Upper lobe of left lung (tissue), 6 donors: Measurements from ENCODE around the gene RCBTB2. TPM values are rescaled to one million over a fixed set of nuclear protein-coding genes. Genes with fewer than 3 reads are reported as not detected.
A peak's percentile ranks its signal among the peaks of the same experiment; 100 is the strongest.

Source experiments
- ATAC-seq, 2 donors: fragments of 200-7000 bp; cut with Tn5 transposase; one replicate each; pipeline ENCODE4 v1.9.1; 2022; ENCODE audit warnings: mild to moderate bottlenecking in 2 of 2, moderate library complexity in 2 of 2; ENCODE audit not compliant: low FRiP score in 2 of 2
- DNase-seq, 2 donors: peaks; one replicate each; pipeline ENCODE4 v3.0.0-alpha.2; 2019 to 2020
- H3K27ac ChIP-seq, 4 donors: fragments of 200-600 bp; sonication (generic); one replicate each; pipeline ENCODE4 v1.5.1; 2016 to 2019
- H3K27me3 ChIP-seq, 4 donors: fragments of 200-600 bp; sonication (generic); one replicate each; pipeline ENCODE4 v1.5.1; 2017 to 2019
- H3K36me3 ChIP-seq, 4 donors: fragments of 200-600 bp; sonication (generic); one replicate each; pipeline ENCODE4 v1.5.1; 2016 to 2019
- H3K4me1 ChIP-seq, 4 donors: fragments of 200-600 bp; sonication (generic); one replicate each; pipeline ENCODE4 v1.5.1; 2018 to 2019
- H3K4me3 ChIP-seq, 4 donors: fragments of 200-600 bp; sonication (generic); one replicate each; pipeline ENCODE4 v1.5.1; 2017 to 2019; ENCODE audit warnings: mild to moderate bottlenecking in 2 of 4, moderate library complexity in 1 of 4
- H3K9me3 ChIP-seq, 4 donors: fragments of 200-600 bp; sonication (generic); one replicate each; pipeline ENCODE4 v1.5.1; 2018 to 2019
- CTCF ChIP-seq, 6 experiments: fragments of 450-650 bp in 4 of 6; fragments of 200-600 bp in 2 of 6; sonication (generic) in 2 of 6; IDR thresholded peaks; one replicate each; pipeline ENCODE4 v1.5.1; 2016 to 2019; ENCODE audit warnings: antibody characterized with exemption in 6 of 6
- EP300 ChIP-seq, 4 donors: sonication (generic); formaldehyde crosslinking; IDR thresholded peaks; one replicate each; pipeline ENCODE4 v1.5.1; 2017; ENCODE audit warnings: antibody characterized with exemption in 4 of 4, control low read depth in 2 of 4
- POLR2A ChIP-seq, 4 donors: fragments of 450-650 bp; IDR thresholded peaks; one replicate each; pipeline ENCODE4 v1.5.1; 2016 to 2017; ENCODE audit warnings: antibody characterized with exemption in 4 of 4, mild to moderate bottlenecking in 2 of 4
- POLR2AphosphoS5 ChIP-seq, 2 donors: sonication (generic); formaldehyde crosslinking; IDR thresholded peaks; one replicate each; pipeline ENCODE4 v1.5.1; 2017; ENCODE audit warnings: antibody characterized with exemption in 2 of 2
- WGBS, 2 donors: methylation state at CpG; one replicate each; pipeline ENCODE4 v1.1.5; 2017 to 2018; 5-methylcytosine and 5-hydroxymethylcytosine counted together
- total RNA-seq, 6 donors: library from RNA; depleted of rRNA in 4 of 6; stranded (reverse); fragments of >200 nt in 4 of 6; gene quantifications; one replicate each; pipeline versions ENCODE4 v1.1.0 to v1.2.1, GENCODE V29; 2016 to 2021
- donor health status: DM: no; HTN: no; CAD: no; lungs with moderate emphysema.
- donor health status: DM: no; HTN: yes; CAD: no; lungs with severe emphysema.

RCBTB2 gene
- total RNA-seq, 6 donors from 2014 or later: 5.5 to 17.0 (median 9.9) TPM

GRCh38 chr13:48527955-48528354 is 4.9 kb downstream of the RCBTB2 start:
- H3K27ac ChIP-seq: no peak overlapping the region
- DNase-seq: no peak
- 63 to 69% methylated on average over 2 of the region's 2 CpGs for WGBS, 2 donors

GRCh38 chr13:48526286-48526685 is 6.6 kb downstream of the RCBTB2 start:
- DNase-seq (no peak), ATAC-seq (no peak)
- H3K27ac ChIP-seq: no peak overlapping the region
- WGBS, 2 donors: 88 to 95% methylated on average over 10 of the region's 10 CpGs
- H3K27me3 ChIP-seq: no peaks in the 10 kb centered on the region
- TF ChIP-seq POLR2AphosphoS5 (IDR thresholded peaks at IDR 0.05) (no peak), POLR2A (IDR thresholded peaks at IDR 0.05) (no peak), CTCF (IDR thresholded peaks at IDR 0.05) (no peak), EP300 (IDR thresholded peaks at IDR 0.05) (no peak)
- H3K4me1 ChIP-seq: peaks cover 3 to 7% (median 3%) of the 10 kb centered on the region in 4 donors
- no peak overlapping the region for H3K4me3 ChIP-seq
- no peaks in the 10 kb centered on the region for H3K36me3 ChIP-seq
- no peaks in the 10 kb centered on the region for H3K9me3 ChIP-seq

More at GRCh38 chr13:48527955-48528354, 4.9 kb downstream of the RCBTB2 start:
- Histone ChIP-seq H3K27me3 (no peaks in the 10 kb centered on the region), H3K36me3 (no peaks in the 10 kb centered on the region), H3K9me3 (no peaks in the 10 kb centered on the region), H3K4me1 (peaks cover 8 to 16% (median 9%) of the 10 kb centered on the region in 4 donors), H3K4me3 (no peak overlapping the region)
- TF ChIP-seq POLR2A (IDR thresholded peaks at IDR 0.05): no peak
- TF ChIP-seq CTCF (IDR thresholded peaks at IDR 0.05): no peak
- TF ChIP-seq EP300 (IDR thresholded peaks at IDR 0.05): no peak
- no peak for TF ChIP-seq POLR2AphosphoS5 (IDR thresholded peaks at IDR 0.05)
- ATAC-seq: no peak

DNA sequence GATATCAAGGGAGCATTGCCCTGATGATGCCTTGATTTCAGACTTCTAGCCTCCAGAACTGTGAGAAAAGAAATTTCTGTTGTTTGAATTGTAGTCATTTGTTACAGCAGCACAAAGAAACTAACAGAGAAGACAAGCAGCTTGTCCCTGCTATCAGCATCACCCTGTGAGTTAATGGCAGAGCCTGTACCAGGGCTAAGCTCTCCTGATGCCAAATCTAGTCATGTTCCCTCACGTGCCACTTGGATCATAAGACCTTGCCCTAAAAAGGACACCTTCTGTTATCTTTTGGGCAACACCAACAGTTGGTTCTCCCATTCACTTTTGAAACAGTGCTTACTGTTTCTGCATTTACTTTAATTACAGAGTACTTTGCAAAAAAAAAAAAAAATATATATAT is 14.8 kb downstream of the RCBTB2 start:
- H3K4me1 ChIP-seq: no peaks in the 10 kb centered on the region
- 91 to 95% methylated on average over 1 of the region's 1 CpG for WGBS, 2 donors
- no peaks in the 10 kb centered on the region for H3K9me3 ChIP-seq
- H3K36me3 ChIP-seq: peaks cover 0 to 3% (median 0%) of the 10 kb centered on the region in 4 donors
- ATAC-seq (no peak), DNase-seq (no peak)
- H3K27me3 ChIP-seq: no peaks in the 10 kb centered on the region
- TF ChIP-seq POLR2AphosphoS5 (IDR thresholded peaks at IDR 0.05) (no peak), POLR2A (IDR thresholded peaks at IDR 0.05) (no peak), EP300 (IDR thresholded peaks at IDR 0.05) (no peak), CTCF (IDR thresholded peaks at IDR 0.05) (no peak)
- no peak overlapping the region for H3K4me3 ChIP-seq
- H3K27ac ChIP-seq: no peak overlapping the region

- no peaks in the 10 kb centered on the region for H3K9me3 ChIP-seq
- WGBS, 2 donors: 94 to 96% methylated on average over 5 to 6 of the region's 6 CpGs
Measured at GRCh38 chr13:48515732-48516131, 17.1 kb downstream of the RCBTB2 start.

More at GRCh38 chr13:48515732-48516131, 17.1 kb downstream of the RCBTB2 start:
- TF ChIP-seq CTCF (IDR thresholded peaks at IDR 0.05) (no peak), POLR2AphosphoS5 (IDR thresholded peaks at IDR 0.05) (no peak), EP300 (IDR thresholded peaks at IDR 0.05) (no peak), POLR2A (IDR thresholded peaks at IDR 0.05) (no peak)
- H3K36me3 ChIP-seq: peaks cover 0 to 7% (median 3%) of the 10 kb centered on the region in 4 donors
- no peak for ATAC-seq
- no peaks in the 10 kb centered on the region for H3K4me1 ChIP-seq
- H3K27me3 ChIP-seq: no peaks in the 10 kb centered on the region
- DNase-seq: peak in 1 of 2 donors; percentile 33
- H3K27ac ChIP-seq: no peak overlapping the region
- no peak overlapping the region for H3K4me3 ChIP-seq
